GM19351 (cell line): Measurements from ENCODE around the gene KMT2C.

ENCODE experiments used
- ATAC-seq: cut with Tn5 transposase; IDR thresholded peaks from one replicate; pipeline ENCODE4 v1.9.1; 2021; ENCODE audit warnings: mild to moderate bottlenecking, moderate library complexity; ENCODE audit not compliant: unreplicated experiment

The KMT2C gene

DNA sequence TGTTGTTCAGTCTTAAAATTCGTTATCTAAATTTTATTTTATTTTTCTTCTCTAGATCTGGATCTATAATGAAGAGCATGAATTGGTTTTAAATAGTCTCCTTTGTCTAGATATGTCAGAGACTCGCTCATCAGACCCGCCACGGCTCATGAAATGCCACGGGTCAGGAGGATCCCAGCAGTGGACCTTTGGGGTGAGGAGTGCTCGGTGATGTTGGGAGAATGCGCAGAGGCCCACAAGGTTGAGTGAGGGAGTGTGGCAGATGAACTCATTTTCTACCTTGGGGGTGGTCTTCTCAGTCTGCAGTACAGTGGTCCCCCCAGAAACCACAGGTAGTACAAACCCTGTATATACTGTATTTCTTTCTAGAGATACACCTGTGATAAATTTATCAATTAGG is 315.0 kb downstream of the KMT2C start:
- ATAC-seq: no peak

DNA sequence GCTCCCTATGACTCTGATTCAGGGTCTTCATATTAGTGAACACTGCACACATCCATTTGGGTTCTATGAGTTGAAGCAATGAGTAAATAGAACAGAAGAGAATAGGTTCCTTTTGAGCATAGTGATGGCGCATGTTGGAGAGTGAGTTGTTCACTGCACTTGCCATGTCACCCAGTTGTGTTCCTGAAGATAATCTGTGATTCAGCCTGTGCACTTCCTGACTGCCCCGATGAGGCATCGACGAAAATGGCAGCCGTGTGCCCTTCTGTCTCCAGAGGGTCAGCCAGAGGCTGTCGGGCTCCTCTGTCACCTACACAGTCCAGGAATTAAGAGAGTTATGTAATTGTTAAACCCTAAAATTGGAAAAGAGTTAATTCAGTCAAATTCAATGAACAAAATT is 315.6 kb downstream of the KMT2C start:
- ATAC-seq: no peak

- no peak for ATAC-seq
Measured at GRCh38 chr7:152117356-152117755, 318.4 kb downstream of the KMT2C start.

DNA sequence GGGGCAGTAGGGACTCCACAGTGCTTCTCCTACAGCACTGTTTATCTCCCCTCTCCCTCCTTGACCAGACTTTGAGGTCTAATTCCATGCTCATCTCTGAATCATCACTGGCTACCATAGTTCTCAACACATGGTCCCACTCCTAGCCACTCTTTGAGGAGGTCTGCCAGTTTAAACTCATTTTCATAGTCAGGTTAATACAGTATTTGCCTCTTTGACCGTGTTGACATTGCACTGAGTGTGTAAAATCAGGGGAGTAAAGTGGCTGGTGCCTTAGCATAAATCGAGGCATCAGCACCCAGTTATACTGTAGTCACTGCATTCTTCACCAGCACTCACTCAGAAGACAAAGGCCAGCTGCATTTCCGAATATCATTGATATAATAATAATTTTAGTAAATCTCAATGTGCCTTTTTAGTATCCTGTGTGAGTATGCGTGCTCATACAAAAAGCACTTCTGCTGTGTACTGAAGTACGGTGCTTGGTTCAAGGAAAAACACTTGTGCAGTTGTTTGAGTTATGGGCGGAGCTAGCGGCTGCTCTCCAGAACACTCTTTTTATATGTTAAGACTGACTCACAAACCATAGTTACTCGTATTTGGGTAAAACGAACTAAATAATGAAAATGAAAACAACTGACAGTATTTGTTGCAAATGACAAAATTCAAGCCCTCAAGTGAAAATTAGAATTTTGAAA is 320.6 kb downstream of the KMT2C start:
- no peak for ATAC-seq

GRCh38 chr7:152112829-152113228 is 323.0 kb downstream of the KMT2C start:
- ATAC-seq: no peak

- ATAC-seq: no peak
Measured at GRCh38 chr7:152108359-152108758, 327.4 kb downstream of the KMT2C start.

DNA sequence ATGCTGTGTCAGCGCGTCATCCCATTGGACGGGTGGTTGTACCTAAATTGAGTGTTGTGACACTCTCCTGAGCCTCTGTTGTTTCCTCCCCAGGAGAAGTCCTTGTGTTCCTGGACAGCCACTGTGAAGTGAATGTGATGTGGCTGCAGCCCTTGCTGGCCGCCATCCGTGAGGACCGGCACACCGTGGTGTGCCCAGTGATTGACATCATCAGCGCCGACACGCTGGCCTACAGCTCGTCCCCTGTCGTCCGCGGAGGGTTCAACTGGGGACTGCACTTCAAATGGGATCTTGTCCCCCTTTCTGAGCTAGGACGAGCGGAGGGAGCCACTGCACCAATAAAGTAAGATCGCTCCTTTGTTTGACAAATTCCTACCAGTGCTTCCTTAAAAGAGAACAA is 327.9 kb downstream of the KMT2C start:
- ATAC-seq: no peak

- no peak for ATAC-seq
Measured at GRCh38 chr7:152106990-152107389, 328.8 kb downstream of the KMT2C start.

- ATAC-seq: no peak
Measured at GRCh38 chr7:152105205-152105604, 330.6 kb downstream of the KMT2C start.

GRCh38 chr7:152103691-152104090 is 332.1 kb downstream of the KMT2C start:
- ATAC-seq: no peak

DNA sequence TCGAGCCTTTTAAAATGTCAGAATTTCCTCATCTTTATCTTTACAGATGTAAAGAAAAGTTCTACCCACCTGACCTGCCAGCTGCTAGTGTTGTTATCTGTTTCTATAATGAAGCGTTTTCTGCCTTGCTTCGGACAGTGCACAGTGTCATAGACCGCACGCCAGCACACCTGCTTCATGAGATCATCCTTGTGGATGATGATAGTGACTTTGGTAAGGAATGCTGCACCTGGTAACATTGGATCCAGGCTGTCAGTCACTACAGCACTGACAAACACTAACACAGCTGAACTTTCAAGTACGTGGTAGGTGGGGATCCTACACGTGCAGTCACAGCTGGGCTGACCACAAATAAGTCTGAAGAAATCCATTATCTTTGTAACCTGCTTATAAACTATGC is 332.7 kb downstream of the KMT2C start:
- ATAC-seq: no peak

DNA sequence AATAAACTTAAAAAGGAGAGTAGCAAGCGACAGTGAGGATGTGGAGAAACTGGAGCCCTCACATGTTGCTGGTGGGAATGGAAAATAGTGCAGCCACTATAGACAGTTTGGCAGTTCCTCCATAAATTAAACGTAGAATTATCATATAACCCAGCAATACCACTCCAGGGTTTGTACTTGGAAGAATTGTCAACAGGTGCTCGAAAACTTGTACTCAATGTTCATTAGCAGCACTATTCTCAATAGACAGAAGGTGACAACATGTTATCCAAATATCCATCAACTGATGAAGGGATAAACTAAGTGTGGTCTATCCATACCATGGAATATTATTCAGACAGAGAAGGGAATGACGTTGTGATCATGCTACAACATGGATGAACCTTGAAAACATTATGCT is 338.5 kb downstream of the KMT2C start:
- no peak for ATAC-seq

- no peak for ATAC-seq
Measured at GRCh38 chr7:152095771-152096170, 340.0 kb downstream of the KMT2C start.

GRCh38 chr7:152093717-152094116 is 342.1 kb downstream of the KMT2C start:
- no peak for ATAC-seq

DNA sequence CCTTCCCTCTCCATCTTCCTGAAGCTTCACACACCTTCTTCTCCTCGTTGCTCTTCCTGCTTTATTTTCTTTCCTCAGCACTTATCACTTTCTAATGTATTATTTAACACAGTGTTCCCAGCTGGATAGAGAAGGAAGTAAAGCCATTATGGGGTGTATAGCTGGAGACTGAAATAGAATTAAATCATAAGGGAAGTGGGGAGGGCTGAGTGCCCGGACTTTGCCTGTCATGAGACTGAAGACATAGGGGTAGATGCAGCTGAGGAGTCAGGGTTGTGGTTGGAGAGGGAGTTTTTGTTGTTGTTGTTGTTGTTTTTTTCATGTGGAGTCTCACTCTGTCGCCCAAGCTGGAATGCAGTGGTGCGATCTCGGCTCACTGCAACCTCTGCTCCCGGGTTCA is 345.1 kb downstream of the KMT2C start:
- ATAC-seq: no peak

GRCh38 chr7:152089183-152089582 is 346.6 kb downstream of the KMT2C start:
- no peak for ATAC-seq

DNA sequence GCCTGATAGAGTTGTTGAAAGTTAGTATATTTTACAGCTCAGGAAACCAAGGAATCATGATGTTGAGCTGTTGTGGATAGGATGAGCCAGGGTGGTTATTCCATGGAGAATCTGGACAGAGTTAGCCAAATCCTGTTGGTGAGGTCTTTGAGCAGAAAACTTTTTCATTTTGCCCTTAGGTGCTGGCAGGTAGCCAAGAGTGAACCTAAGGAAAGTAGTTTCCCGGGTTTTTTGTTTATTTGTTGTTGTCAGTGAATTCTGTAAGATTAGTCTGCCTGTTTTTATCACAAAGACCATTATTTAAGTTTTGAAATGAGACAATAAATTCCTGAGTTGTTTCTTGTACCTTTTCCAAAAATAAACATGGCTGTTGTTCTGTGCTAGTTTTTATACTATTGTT is 349.3 kb downstream of the KMT2C start:
- no peak for ATAC-seq

GRCh38 chr7:152085131-152085530 is 350.7 kb downstream of the KMT2C start:
- ATAC-seq: no peak
